Gastroesophageal sphincter (tissue), 4 donors: ENCODE results near the gene TOMM5. TPM values are rescaled to one million over a fixed set of nuclear protein-coding genes. Genes with fewer than 3 reads are reported as not detected.

Experiments used
- ATAC-seq: fragments of 150-250 bp; one replicate; pipeline ENCODE4 v1.9.1; 2016; ENCODE audit warnings: mild to moderate bottlenecking, moderate library complexity
- H3K27ac ChIP-seq, 4 donors: fragments of 200-600 bp; sonication (generic) in 3 of 4; 1 replicate in 3 of 4; 2 replicates in 1 of 4; pipeline ENCODE4 v1.5.1; 2016 to 2019
- H3K27me3 ChIP-seq: fragments of 200-600 bp; sonication (generic); one replicate; pipeline ENCODE4 v1.5.1; 2019
- H3K36me3 ChIP-seq, 2 donors: fragments of 200-600 bp; sonication (generic); one replicate each; pipeline ENCODE4 v1.5.1; 2019; ENCODE audit warnings: control low read depth in 1 of 2
- H3K4me1 ChIP-seq, 3 donors: fragments of 200-600 bp; sonication (generic); 1 replicate in 2 of 3; 2 replicates in 1 of 3; pipeline ENCODE4 v1.5.1; 2016 to 2019; ENCODE audit warnings: control low read depth in 2 of 3
- H3K4me3 ChIP-seq, 2 donors: fragments of 200-600 bp; sonication (generic); one replicate each; pipeline ENCODE4 v1.5.1; 2019; ENCODE audit warnings: mild to moderate bottlenecking in 1 of 2, moderate library complexity in 1 of 2
- H3K9me3 ChIP-seq, 3 donors: fragments of 200-600 bp; sonication (generic); one replicate each; pipeline ENCODE4 v1.5.1; 2017 to 2019; ENCODE audit warnings: control low read depth in 2 of 3
- CTCF ChIP-seq, 4 experiments: fragments of 200-600 bp in 2 of 4; fragments of 450-650 bp in 2 of 4; sonication (generic) in 1 of 4; IDR thresholded peaks; one replicate each; pipeline ENCODE4 v1.5.1; 2017 to 2019; ENCODE audit warnings: antibody characterized with exemption in 4 of 4, mild to moderate bottlenecking in 2 of 4, moderate library complexity in 2 of 4
- EP300 ChIP-seq: sonication (generic); formaldehyde crosslinking; IDR thresholded peaks from one replicate; pipeline ENCODE4 v1.6.1; 2017; ENCODE audit warnings: antibody characterized with exemption, mild to moderate bottlenecking
- POLR2A ChIP-seq, 2 donors: fragments of 450-650 bp; IDR thresholded peaks; one replicate each; pipeline ENCODE4 v1.6.1; 2017; ENCODE audit warnings: antibody characterized with exemption in 2 of 2, mild to moderate bottlenecking in 2 of 2, moderate library complexity in 1 of 2
- POLR2AphosphoS5 ChIP-seq: sonication (generic); formaldehyde crosslinking; IDR thresholded peaks from one replicate; pipeline ENCODE4 v1.6.1; 2017; ENCODE audit warnings: antibody characterized with exemption
- WGBS, 2 donors: methylation state at CpG; one replicate each; pipeline ENCODE4 v1.1.5; 2018; ENCODE audit warnings: low coverage in 1 of 2; 5-methylcytosine and 5-hydroxymethylcytosine counted together
- total RNA-seq, 4 donors: library from RNA; depleted of rRNA; stranded (reverse); fragments of >200 nt; gene quantifications; one replicate each; pipeline ENCODE4 v1.1.0, GENCODE V29; 2016

TOMM5 gene
- total RNA-seq, 4 donors from 2014 or later: 46.8 to 85.6 (median 82.5) TPM

GRCh38 chr9:37622462-37622861 is 30.1 kb upstream of the TOMM5 start:
- H3K4me1 ChIP-seq: no peaks in the 10 kb centered on the region
- no peaks in the 10 kb centered on the region for H3K36me3 ChIP-seq
- H3K4me3 ChIP-seq: no peak overlapping the region
- peaks cover 5% of the 10 kb centered on the region for H3K27me3 ChIP-seq
- no peak overlapping the region for H3K27ac ChIP-seq
- H3K9me3 ChIP-seq: no peaks in the 10 kb centered on the region
- no peak for ATAC-seq
- WGBS, 2 donors: 31 to 44% methylated on average over 4 of the region's 4 CpGs
- TF ChIP-seq POLR2AphosphoS5 (no peak), POLR2A (IDR thresholded peaks at IDR 0.05) (no peak), CTCF (IDR thresholded peaks at IDR 0.05) (no peak), EP300 (no peak)

GRCh38 chr9:37621273-37622121 is 29.1 kb upstream of the TOMM5 start:
- peaks cover 11% of the 10 kb centered on the region for H3K27me3 ChIP-seq

GRCh38 chr9:37620396-37620795 is 28.0 kb upstream of the TOMM5 start:
- no peak for ATAC-seq
- Histone ChIP-seq H3K36me3 (no peaks in the 10 kb centered on the region), H3K27ac (no peak overlapping the region), H3K9me3 (no peaks in the 10 kb centered on the region), H3K4me1 (no peaks in the 10 kb centered on the region), H3K4me3 (no peak overlapping the region), H3K27me3 (peaks cover 8% of the 10 kb centered on the region)
- WGBS, 2 donors: 86 to 87% methylated on average over 1 of the region's 1 CpG
- TF ChIP-seq EP300: no peak
- no peak for TF ChIP-seq POLR2AphosphoS5
- TF ChIP-seq CTCF (IDR thresholded peaks at IDR 0.05): no peak
- TF ChIP-seq POLR2A (IDR thresholded peaks at IDR 0.05): no peak

More at GRCh38 chr9:37621273-37622121, 29.1 kb upstream of the TOMM5 start:
- WGBS, 2 donors: 56 to 65% methylated on average over 7 of the region's 9 CpGs
- no peak for ATAC-seq
- Histone ChIP-seq H3K36me3 (no peaks in the 10 kb centered on the region), H3K27ac (no peak overlapping the region), H3K9me3 (no peaks in the 10 kb centered on the region), H3K4me1 (no peaks in the 10 kb centered on the region), H3K4me3 (no peak overlapping the region)
- TF ChIP-seq POLR2A (IDR thresholded peaks at IDR 0.05) (no peak), CTCF (IDR thresholded peaks at IDR 0.05) (no peak), POLR2AphosphoS5 (no peak), EP300 (no peak)

- WGBS, 2 donors: 71 to 90% methylated on average over 3 of the region's 3 CpGs
- Histone ChIP-seq H3K4me1 (no peaks in the 10 kb centered on the region), H3K4me3 (no peak overlapping the region), H3K27me3 (peaks cover 7% of the 10 kb centered on the region), H3K36me3 (no peaks in the 10 kb centered on the region), H3K27ac (no peak overlapping the region), H3K9me3 (no peaks in the 10 kb centered on the region)
- ATAC-seq: no peak
- TF ChIP-seq POLR2A (IDR thresholded peaks at IDR 0.05): no peak
- no peak for TF ChIP-seq CTCF (IDR thresholded peaks at IDR 0.05)
- TF ChIP-seq EP300: no peak
- TF ChIP-seq POLR2AphosphoS5: no peak
Observed at GRCh38 chr9:37619806-37620205, 27.4 kb upstream of the TOMM5 start.

- no peak for TF ChIP-seq CTCF (IDR thresholded peaks at IDR 0.05)
- no peak for TF ChIP-seq POLR2AphosphoS5
- no peak for TF ChIP-seq POLR2A (IDR thresholded peaks at IDR 0.05)
- TF ChIP-seq EP300: no peak
- WGBS, 2 donors: 72 to 74% methylated on average over 2 to 4 of the region's 4 CpGs
- H3K4me1 ChIP-seq: no peaks in the 10 kb centered on the region
- no peaks in the 10 kb centered on the region for H3K36me3 ChIP-seq
- no peak overlapping the region for H3K4me3 ChIP-seq
- peaks cover 7% of the 10 kb centered on the region for H3K27me3 ChIP-seq
- no peak for ATAC-seq
- no peak overlapping the region for H3K27ac ChIP-seq
- no peaks in the 10 kb centered on the region for H3K9me3 ChIP-seq
Observed at GRCh38 chr9:37618817-37619216, 26.4 kb upstream of the TOMM5 start.
